Hippocampal formation (tissue), 2 donors: ENCODE data around the gene MICU2.

ENCODE experiments used
- DNase-seq, 2 donors: peaks; one replicate each; lab custom pipeline; 2025; lab: John Stamatoyannopoulos, UW

Gene MICU2, protein sequence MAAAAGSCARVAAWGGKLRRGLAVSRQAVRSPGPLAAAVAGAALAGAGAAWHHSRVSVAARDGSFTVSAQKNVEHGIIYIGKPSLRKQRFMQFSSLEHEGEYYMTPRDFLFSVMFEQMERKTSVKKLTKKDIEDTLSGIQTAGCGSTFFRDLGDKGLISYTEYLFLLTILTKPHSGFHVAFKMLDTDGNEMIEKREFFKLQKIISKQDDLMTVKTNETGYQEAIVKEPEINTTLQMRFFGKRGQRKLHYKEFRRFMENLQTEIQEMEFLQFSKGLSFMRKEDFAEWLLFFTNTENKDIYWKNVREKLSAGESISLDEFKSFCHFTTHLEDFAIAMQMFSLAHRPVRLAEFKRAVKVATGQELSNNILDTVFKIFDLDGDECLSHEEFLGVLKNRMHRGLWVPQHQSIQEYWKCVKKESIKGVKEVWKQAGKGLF

DNA sequence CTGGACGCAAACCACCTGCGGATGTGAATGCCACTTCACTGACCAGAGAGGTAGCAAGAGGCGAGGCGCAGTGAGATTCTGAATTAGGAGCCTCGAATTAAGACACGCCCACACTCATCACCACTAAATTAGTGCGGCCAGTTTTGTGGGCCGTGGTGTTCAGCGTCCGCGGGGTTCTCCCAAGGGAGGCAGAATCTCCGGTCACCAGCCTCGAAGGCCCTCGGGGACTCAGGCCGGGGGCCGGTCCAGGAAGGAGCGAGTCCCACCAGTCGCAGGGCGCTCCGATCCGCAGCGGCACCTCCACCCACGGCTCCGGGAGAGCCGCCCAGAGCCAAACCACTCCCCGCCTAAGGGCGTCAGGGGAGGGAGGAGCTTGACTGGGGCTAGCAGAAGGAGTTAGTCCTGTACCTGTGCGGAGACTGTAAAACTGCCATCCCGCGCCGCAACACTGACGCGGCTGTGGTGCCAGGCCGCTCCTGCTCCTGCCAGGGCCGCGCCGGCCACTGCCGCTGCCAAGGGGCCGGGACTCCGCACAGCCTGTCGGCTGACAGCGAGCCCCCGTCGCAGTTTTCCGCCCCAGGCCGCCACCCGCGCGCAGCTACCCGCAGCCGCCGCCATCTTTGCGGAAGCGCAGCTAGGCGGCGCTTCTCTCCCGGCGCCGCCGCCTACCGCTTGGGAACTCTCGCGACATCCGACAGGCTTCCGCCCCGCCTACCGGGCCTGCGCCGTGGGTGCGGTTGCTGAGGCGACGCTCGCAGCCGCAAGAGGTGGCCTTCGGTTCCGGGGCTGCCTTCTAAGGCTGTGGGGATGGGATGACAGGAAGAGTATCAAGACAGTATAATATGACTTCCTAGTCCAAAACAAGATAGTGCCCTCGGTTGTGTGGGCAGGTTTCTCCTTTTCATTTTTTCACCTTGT lies at the start of gene MICU2:
Gene MICU2, minus strand, starts transcription at position 640 of the 918 bp plus-strand sequence. Its CDS starts 22 bp downstream, at position 618.
- DNase-seq = peak; percentile 85 to 88

DNA sequence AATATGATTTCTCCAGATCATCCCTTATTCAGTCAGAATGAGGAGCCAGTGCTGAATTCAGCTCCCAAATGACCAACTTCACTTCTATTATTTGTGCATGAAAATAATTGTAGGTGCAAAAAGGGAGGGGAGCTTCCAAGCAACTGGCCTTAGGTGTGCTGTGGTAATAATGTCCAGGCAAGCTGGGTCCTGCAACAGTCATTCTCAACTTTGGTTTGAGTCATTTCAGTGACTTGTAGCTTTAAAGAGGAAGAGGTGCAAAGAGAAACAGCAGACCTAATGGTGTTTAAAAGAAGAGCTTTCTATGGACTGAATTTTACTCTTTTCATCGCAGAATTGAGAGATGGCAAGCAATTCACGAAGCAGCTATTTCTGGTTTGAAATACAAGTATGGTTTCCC lies 37.7 kb upstream of the MICU2 start:
- DNase-seq = no peak

DNA sequence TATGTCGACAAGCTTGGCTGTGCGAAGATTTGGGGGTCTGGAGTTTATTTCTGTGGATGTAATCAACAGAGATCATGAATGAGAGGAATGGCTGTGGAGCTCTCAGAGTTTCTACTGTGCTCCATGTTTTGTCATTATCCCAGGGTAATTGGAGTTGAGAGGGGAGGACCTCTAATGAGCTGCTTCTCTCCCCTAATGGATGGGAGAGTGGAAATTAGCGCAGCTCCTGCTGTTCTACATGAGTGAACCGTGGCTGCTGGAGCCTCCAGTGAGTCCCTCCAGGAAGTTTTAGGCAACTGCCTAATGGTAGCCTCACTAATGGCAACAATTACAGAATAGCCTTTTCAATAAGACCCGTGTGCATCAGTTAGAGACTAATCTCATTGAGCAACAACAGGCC lies 35.6 kb upstream of the MICU2 start:
- no peak for DNase-seq

DNA sequence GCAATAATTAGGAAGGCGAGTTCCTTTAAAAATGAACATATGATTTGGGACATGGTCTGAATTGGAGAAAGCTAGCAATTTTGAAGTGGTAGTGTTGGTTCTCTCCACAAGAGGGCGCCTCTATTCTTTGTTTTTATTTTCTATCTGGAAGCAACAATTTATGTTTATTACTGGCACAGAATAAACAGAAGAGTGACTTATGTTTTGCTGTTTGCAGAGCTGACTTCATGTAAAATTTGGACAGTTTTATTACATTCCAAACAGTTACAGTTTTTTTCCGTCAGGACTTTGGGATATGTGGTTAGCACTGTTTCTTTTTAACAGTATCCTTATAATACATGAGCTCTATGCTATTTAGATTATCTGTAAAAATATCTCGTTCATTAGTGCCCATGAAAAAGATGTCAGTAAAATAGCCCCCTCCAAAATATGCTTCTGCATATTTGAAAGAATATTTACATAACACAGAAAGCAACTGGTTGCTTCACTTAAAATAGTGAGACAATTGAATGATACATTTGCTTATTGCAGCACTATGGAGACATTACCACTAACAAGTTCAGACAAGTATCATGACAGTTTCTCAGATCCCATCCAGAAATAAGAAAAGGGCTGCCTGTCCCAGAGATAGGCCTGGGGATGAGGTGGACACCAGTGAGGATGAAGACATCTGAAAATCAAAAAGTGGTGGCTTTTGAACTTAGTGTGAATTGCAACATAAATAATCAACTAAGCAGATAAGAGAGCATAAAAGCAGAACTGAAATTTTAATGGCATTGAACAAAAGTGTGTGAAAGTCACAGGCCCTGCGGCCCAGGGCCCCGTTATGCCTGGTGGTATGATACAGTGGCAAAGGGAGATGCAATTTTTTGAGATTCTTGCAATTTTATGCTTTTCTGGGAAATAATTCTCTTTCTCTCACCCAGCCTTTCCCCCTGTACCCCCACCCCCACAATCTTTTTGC lies 34.6 kb upstream of the MICU2 start:
- DNase-seq = peak in 1 of 2 donors; percentile 14

DNA sequence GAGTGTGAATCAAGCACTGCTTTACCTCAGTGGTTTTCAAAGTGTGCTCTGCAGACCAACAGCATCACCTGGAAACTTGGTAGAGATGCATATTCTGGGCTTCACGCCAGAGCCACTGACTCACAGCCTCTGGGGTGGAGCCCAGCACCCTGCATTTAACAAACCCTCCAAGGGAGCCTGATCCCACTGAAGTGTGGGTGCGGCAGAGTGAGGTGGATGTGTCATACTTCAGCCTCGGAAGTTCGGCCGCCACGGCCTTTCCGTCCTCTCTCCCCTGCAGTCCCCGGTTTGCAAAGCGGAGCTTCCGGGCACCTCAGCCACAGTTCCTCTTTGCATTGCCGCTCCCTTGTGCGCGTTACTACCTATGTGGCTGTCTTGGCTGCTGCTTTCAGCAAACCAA lies 33.3 kb upstream of the MICU2 start:
- no peak for DNase-seq

DNA sequence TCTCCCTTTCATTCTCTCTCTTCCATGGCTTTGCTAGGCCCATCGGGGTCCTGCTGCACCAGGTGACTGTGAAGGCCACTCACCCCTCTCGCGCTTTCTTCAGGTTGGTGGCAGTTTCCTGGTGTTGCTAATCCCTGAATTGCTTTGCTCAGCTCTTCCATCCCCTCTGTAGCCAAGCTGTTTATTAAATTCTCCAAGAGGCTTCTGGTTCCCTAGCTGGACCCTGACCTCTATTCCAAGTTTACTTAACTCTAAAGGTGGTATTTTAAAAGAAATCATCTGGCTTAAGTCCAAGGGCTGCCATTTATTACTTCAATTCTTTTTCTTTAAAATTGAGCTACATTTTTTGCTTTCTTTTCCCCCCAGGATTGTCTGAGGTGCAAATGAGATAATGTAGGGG lies 32.7 kb upstream of the MICU2 start:
- DNase-seq = no peak

DNA sequence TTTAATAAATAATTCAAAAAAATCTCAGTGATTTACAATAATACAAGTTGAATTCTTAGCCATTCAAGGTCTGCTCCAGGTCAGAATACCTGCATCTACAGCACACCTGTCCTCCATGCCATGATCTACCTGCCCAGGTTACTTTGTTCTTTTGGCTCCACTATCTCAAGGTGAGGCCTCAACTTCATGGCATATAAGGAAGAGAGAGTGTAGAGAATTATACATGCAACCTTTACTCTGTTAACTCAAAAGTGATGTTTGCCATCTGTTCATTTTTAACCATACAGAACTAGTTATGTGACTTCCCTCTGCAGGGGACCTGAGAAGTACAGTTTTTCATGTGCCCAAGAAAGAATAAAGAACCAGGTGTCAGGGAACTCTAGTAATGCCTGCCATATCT lies 28.2 kb upstream of the MICU2 start:
- DNase-seq = no peak

DNA sequence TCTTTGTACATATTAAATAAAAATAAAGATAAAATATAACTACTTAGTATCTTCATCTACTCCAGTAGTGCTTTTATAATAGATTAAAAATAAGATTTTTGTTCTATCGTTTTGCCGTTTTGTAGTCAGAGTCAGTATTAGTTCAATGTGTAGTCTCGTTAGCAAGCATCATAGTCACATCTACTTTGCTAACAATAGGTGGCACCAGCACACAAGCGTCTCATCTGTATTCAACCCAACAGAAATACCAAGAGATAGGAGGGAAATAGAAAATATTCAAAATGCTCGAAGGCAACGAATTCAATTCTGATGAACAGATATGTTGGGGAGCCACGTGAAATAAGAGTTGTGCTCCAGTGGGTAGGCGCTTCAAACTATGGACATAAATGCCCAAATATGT lies 21.4 kb upstream of the MICU2 start:
- no peak for DNase-seq

DNA sequence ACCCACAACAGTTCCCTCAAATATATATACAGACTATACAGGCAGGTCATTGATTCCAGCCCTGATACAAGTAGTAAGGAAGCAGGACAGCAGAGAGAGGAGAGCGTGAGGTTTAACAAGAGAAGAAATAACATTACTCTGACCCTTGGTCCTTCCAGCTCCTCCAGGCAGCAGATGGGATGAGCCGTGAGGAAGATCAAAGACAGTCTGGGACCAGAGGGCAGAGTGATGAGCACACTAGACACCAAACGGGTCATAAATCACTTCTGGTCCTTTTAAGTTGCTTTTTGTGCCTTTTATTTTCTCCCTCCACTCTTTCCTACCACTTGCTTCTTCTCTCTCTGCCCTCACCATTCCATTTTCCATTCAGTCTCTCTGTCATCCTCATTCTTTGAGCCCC lies 16.9 kb upstream of the MICU2 start:
- DNase-seq = no peak

DNA sequence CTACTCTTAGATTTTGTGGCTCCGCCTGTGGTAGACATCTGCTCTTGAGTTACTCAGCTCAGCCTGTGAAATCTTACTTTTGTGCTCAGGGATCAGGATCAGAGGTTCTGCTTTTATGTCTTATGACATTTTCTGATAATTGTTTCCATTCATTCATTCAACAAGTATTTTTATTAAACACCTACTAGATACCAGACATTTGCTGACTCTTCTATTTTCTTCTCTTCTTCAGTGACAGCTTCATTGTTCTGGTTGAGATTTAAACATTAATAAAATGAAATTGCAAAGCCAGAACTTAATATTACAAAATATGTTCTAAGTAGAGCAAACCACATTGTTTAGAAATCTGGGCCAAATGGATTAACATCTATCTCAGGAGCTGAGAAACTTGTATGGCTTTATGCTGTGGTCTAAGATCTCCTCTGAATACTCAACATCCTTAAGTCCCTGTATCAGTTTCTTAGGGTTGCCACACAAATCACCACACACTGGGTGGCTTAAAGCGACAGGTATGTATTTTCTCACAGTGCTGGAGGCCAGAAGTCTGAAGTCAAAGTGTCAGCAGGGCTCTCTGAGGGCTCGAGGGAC lies 15.8 kb upstream of the MICU2 start:
- DNase-seq = no peak

DNA sequence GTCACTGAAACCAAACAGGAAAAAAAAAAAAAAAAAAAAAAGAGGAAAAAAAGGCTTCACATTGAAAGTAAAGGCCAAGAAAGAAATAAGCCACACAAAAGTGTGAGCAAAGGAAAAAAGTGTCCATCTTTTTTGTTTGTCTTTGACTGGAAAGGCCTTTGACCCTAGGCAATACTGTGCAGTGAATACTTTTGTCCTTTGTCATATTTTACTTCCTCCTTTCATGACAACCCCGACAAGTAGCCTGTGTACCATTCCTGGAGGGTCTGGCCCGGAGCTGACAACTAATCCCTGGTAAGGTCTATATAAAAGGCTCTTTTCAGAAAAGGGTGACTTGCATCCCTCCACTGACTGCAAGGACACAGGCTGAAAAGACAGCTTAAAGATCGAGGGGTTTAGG lies 12.9 kb upstream of the MICU2 start:
- no peak for DNase-seq

DNA sequence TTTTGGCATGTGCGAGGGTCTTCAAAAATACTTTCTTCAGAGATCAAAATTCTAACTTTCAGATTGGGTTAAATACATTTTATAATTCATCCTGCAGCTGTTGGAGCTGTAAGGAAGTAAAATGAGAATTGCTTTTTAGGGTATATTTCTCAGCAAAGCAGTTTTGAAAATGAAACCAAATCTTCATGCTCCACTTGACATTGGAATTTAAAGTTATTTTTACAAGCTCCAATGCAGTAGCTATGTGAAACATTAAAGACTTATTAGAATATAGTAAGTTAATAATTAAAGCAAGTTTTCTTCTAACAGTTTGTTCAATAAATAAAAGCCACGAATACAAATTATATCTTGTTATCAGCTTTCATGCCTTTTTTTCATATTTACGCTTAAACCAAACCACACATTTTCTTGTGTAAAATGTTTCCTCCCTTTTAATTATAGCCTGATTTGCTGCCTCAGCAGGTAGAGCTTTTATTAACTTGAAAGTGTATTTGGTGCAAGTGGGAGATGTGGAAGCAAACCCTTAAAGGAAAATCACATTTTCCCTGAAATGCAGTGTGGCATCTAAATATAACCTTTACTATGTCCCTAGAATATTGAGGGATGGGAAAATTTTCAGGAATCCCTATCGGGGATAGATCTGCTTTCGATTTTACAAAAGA lies 12.4 kb upstream of the MICU2 start:
- DNase-seq = no peak

DNA sequence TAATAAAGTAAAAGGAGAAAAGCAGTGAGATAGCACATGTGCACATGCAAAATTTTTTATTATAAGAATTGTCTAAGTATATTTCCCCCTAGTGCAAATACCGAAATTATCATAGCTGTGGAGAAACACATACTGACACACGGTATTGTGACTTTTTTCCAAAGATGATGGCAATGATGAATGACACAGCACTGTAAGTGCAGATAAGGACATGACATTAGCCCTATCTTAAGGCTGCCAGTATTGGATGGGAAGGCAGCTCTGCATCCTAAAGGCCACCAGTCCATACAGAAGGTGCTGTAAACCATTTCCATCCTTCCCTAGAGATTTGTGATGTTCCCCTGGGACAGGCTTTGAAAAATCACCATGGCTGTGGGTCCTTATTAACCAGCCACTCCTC lies 11.5 kb upstream of the MICU2 start:
- no peak for DNase-seq

DNA sequence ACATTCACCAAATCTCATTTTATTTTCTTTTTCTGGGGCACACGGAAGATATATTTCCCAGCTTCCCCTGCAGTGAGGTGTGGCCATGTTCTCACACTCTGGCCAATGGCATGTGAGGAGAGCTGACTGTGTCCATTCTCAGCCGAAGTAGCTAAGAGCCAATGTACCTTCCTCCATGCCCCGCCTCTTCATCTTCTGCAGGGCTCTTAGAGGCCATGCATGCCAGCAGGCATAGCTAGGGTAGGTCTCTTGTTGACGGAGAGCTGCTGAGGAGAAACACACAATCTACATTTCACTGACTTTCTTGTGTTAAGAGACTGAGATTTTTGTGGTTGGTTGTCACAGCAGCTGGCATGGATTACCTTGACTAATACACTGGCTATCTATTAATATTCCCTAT lies 9.8 kb upstream of the MICU2 start:
- DNase-seq = no peak

DNA sequence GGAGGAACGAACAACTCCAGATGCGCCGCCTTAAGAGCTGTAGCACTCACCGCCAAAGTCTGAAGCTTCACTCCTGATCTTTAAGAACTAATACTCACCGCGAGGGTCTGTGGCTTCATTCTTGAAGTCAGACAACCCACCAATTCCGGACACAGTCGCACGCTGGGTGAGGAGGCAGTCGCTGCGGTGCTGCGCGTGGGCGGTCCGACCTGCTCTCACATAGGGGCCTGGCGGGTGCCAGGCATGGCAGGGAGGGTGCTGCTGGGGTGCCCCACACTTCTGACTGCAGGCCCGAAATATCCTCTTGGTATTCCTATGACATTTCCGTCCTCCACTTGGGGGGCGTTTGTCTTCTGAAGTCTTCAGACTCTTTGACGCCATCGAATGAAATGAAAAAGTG lies 7.4 kb upstream of the MICU2 start:
- no peak for DNase-seq

DNA sequence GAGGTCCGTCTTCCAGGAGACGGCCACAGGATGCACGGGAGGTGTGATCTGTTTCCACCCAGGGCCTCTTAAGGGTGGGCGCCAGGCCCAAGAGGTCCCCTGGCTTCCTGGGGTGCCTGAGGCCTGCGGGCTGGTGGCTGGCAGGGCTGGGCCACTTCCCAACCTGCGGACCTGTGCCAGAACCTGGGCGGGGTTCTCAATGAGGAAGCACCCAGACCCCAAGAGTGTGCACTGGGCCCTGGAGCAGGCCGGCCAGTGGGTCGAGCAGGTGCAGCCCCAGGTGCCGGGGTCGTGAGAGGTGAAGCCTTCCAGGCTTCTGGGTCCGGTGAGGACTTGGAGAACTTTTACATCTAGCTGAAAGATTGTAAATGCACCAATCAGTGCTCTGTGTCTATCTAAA lies 6.7 kb upstream of the MICU2 start:
- no peak for DNase-seq

DNA sequence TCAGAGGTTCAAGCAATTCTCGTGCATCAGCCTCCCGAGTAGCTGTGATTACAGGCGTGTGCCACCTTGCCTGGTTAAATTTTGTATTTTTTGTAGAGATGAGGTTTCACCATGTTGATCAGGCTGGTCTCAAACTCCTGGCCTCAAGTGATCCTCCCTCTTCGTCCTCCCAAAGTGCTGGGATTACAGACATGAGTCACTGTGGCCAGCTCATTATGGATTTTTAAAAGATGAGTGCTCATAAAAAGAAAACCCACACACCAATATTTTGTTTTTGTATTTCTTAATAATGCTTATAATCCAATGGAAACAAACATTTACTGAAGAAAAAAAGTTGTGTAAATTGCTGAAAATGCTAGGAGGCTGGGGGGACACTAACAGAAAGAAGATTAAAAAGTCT lies 5.0 kb upstream of the MICU2 start:
- DNase-seq = no peak

DNA sequence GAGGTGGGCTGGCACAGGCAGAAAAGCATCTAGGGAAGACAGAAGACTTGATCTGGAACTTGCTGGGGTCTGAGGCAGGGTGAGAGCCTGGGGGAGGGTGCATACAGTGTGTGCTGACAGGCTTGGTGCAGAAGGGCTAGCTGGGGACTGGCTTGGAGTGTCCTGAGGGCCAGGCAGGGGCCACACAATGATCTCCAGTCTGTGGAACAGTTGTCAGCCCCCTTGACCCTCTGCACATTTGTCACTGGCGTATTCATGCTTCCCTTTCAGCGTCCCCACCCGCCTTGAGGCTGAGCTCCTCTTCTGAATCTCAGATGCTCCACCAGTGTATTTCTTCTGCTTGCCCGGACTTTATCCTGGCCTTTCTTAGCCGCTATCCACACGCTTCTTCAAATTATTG lies 2.8 kb upstream of the MICU2 start:
- no peak for DNase-seq

DNA sequence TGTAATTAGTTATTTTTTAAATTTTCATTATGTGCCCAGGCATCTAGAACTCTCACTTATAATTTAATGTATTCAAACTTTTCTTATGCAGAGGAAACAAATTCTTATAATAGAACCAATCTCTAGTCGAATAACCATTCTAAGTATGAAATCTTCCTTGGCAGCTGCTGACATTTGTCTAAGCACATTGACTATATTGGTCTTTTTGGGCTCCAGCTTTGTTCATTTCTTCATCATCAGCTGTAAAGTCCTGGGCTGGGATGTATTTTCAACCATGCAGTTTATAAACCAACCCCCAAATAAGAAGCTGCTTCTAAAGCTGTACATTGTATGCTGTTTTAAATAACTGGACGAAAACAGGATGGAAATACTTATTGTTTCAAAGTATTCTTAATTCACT lies 2.3 kb upstream of the MICU2 start:
- DNase-seq = no peak

DNA sequence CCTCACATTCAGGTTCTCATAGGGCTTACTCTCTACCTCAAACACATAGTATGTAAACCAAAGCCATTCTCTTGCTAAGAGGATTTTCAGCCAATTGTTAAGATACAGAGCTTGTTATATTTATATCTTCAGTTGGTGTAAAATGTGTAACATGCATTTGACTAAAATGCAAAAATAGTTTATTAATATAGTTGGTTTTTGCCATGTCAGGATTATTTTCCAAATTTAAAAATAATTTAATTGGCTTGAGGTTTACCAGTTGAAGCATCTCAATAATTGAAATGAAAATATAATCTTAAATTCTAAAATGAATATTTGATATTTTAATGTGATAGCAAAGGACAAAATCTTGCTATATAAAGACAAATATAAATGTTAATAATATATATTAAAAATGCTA lies 7.2 kb downstream of the MICU2 start:
- DNase-seq = no peak

DNA sequence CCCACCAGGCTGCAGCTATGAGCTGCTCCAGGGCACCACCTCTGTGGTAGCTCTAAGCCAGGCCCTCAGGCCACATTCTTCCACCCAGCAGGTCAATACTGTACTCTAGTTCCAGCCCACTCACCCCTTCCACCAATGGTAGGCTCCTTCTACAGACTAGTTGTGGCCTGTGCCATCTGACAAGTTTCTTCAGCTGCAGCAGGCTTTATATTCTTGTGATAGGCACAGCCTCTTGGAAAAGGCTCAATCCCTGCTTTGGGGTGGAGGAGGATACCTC lies 8.5 kb downstream of the MICU2 start:
- DNase-seq = no peak
